ENCODE results near the gene SLC2A9.
"Not testable (repeated sequence)": the region's sequence is repeated elsewhere in the genome, so short reads cannot be mapped to it uniquely, and the experiment has no call there.

DNA sequence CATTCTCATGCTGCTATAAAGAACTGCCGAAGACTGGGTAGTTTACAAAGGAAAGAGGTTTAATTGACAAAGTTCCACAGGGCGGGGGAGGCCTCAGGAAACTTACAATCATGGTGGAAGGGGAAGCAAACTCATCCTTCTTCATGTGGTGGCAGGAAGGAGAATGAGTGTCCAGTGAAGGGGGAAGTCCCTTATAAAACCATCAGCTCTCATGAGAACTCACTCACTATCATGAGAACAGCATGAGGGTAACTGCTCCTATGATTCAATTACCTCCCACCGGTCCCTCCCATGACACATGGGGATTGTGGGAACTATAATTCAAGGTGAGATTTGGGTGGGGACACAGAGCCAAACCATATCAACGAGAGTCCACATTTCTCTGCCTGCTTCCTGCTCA, 120.7 kb downstream of the SLC2A9 start:
- TF ChIP-seq, protein P1, sequence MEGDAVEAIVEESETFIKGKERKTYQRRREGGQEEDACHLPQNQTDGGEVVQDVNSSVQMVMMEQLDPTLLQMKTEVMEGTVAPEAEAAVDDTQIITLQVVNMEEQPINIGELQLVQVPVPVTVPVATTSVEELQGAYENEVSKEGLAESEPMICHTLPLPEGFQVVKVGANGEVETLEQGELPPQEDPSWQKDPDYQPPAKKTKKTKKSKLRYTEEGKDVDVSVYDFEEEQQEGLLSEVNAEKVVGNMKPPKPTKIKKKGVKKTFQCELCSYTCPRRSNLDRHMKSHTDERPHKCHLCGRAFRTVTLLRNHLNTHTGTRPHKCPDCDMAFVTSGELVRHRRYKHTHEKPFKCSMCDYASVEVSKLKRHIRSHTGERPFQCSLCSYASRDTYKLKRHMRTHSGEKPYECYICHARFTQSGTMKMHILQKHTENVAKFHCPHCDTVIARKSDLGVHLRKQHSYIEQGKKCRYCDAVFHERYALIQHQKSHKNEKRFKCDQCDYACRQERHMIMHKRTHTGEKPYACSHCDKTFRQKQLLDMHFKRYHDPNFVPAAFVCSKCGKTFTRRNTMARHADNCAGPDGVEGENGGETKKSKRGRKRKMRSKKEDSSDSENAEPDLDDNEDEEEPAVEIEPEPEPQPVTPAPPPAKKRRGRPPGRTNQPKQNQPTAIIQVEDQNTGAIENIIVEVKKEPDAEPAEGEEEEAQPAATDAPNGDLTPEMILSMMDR (IDR thresholded peaks at IDR 0.05): not testable (repeated sequence)
- not testable (repeated sequence) for TF ChIP-seq POLR2A, EP300, POLR2AphosphoS5 (IDR thresholded peaks at IDR 0.05)

All from stomach (tissue), 4 donors.